HG03103 (cell line): ENCODE results near the gene NFATC3.

Source experiments
- ATAC-seq: cut with Tn5 transposase; IDR thresholded peaks from one replicate; pipeline ENCODE4 v1.9.1; 2021; ENCODE audit warnings: low read depth; ENCODE audit not compliant: unreplicated experiment

Gene NFATC3

GRCh38 chr16:68179196-68179795 is 94.1 kb downstream of the NFATC3 start:
- ATAC-seq: no peak

- no peak for ATAC-seq
These were observed 94.7 kb downstream of the NFATC3 start for GRCh38 chr16:68179855-68180254.

- ATAC-seq: no peak
These were observed 97.9 kb downstream of the NFATC3 start for GRCh38 chr16:68183046-68183445.

GRCh38 chr16:68186877-68187276 is 101.7 kb downstream of the NFATC3 start:
- no peak for ATAC-seq

- ATAC-seq: no peak
These were observed 102.3 kb downstream of the NFATC3 start for GRCh38 chr16:68187505-68187904.

- ATAC-seq: no peak
These were observed 103.0 kb downstream of the NFATC3 start for GRCh38 chr16:68188170-68188569.

- no peak for ATAC-seq
These were observed 104.9 kb downstream of the NFATC3 start for GRCh38 chr16:68190081-68190480.

GRCh38 chr16:68190736-68191510 is 105.8 kb downstream of the NFATC3 start:
- no peak for ATAC-seq

GRCh38 chr16:68194251-68194650 is 109.1 kb downstream of the NFATC3 start:
- no peak for ATAC-seq

- no peak for ATAC-seq
These were observed 112.1 kb downstream of the NFATC3 start for GRCh38 chr16:68197250-68197649.

GRCh38 chr16:68200088-68200783 is 115.1 kb downstream of the NFATC3 start:
- ATAC-seq: no peak

- ATAC-seq: no peak
These were observed 116.9 kb downstream of the NFATC3 start for GRCh38 chr16:68202091-68202519.

- ATAC-seq: no peak
These were observed 121.1 kb downstream of the NFATC3 start for GRCh38 chr16:68206245-68206644.

GRCh38 chr16:68214726-68215125 is 129.6 kb downstream of the NFATC3 start:
- ATAC-seq: no peak

- ATAC-seq: no peak
These were observed 130.1 kb downstream of the NFATC3 start for GRCh38 chr16:68215302-68215701.

- ATAC-seq: no peak
These were observed 131.1 kb downstream of the NFATC3 start for GRCh38 chr16:68216240-68216639.

GRCh38 chr16:68217506-68217905 is 132.3 kb downstream of the NFATC3 start:
- ATAC-seq: no peak

- ATAC-seq: no peak
These were observed 134.7 kb downstream of the NFATC3 start for GRCh38 chr16:68219725-68220351.

- ATAC-seq: no peak
These were observed 137.9 kb downstream of the NFATC3 start for GRCh38 chr16:68223072-68223471.

- no peak for ATAC-seq
These were observed 140.9 kb downstream of the NFATC3 start for GRCh38 chr16:68226116-68226515.

- no peak for ATAC-seq
These were observed 142.1 kb downstream of the NFATC3 start for GRCh38 chr16:68227183-68227793.
